Common myeloid progenitor, CD34-positive (primary cell): ENCODE data around the gene MAGEB3.

Experiments used
- CTCF ChIA-PET: fragments of 350-600 bp; sonication (Branson Sonifier 250); formaldehyde crosslinking; loops from one replicate; lab custom pipeline; 2021; ENCODE audit warnings: antibody characterized with exemption; lab: Charles Lee
- POLR2A ChIA-PET: fragments of 350-600 bp; sonication (Branson Sonifier 250); formaldehyde crosslinking; loops from one replicate; lab custom pipeline; 2021; ENCODE audit warnings: antibody characterized with exemption; lab: Charles Lee
- DNase-seq, 3 donors: peaks; one replicate each; pipeline versions ENCODE4 v3.0.0 to v3.0.0-alpha.2; 2013
- H3K27ac ChIP-seq, 2 experiments: 1 replicate in 1 of 2; 2 replicates in 1 of 2; pipeline ENCODE4 v1.7.0; 2013; ENCODE audit warnings: inconsistent platforms in 2 of 2, low read length in 2 of 2, mild to moderate bottlenecking in 2 of 2, low read depth in 1 of 2, moderate library complexity in 1 of 2; ENCODE audit not compliant: severe bottlenecking in 2 of 2, insufficient read depth in 1 of 2, poor library complexity in 1 of 2
- H3K27me3 ChIP-seq, 5 experiments: replicated peaks in 2 of 5; 1 replicate in 3 of 5; 2 replicates in 2 of 5; pipeline versions ENCODE4 v1.6.1 to v1.7.0; 2013; ENCODE audit warnings: low read length in 4 of 5, mild to moderate bottlenecking in 2 of 5, moderate library complexity in 2 of 5, inconsistent platforms in 1 of 5; ENCODE audit not compliant: insufficient read depth in 5 of 5, control insufficient read depth in 4 of 5
- H3K36me3 ChIP-seq, 4 experiments: 1 replicate in 2 of 4; 2 replicates in 2 of 4; pipeline versions ENCODE4 v1.6.1 to v1.7.0; 2013; ENCODE audit warnings: low read length in 3 of 4, control low read depth in 1 of 4, mild to moderate bottlenecking in 1 of 4; ENCODE audit not compliant: control insufficient read depth in 4 of 4, insufficient read depth in 4 of 4
- H3K4me1 ChIP-seq, 4 experiments: 1 replicate in 3 of 4; 2 replicates in 1 of 4; pipeline versions ENCODE4 v1.6.1 to v1.7.1; 2013; ENCODE audit warnings: low read length in 3 of 4, mild to moderate bottlenecking in 3 of 4, control low read depth in 1 of 4, inconsistent platforms in 1 of 4, moderate library complexity in 1 of 4; ENCODE audit not compliant: control insufficient read depth in 4 of 4, insufficient read depth in 4 of 4; ENCODE audit errors: control extremely low read depth in 1 of 4
- H3K4me3 ChIP-seq, 7 experiments: 1 replicate in 4 of 7; 2 replicates in 3 of 7; pipeline versions ENCODE4 v1.5.1 to v1.7.0; 2013; ENCODE audit warnings: mild to moderate bottlenecking in 7 of 7, low read length in 6 of 7, moderate library complexity in 6 of 7, inconsistent platforms in 2 of 7, low read depth in 2 of 7, control low read depth in 1 of 7; ENCODE audit not compliant: insufficient read depth in 4 of 7, control insufficient read depth in 1 of 7; ENCODE audit errors: extremely low read depth in 1 of 7
- H3K9me3 ChIP-seq, 5 experiments: 1 replicate in 4 of 5; 2 replicates in 1 of 5; pipeline versions ENCODE4 v1.6.1 to v1.7.1; 2013; ENCODE audit warnings: low read length in 4 of 5, mild to moderate bottlenecking in 2 of 5, inconsistent platforms in 1 of 5, low read depth in 1 of 5, moderate library complexity in 1 of 5; ENCODE audit not compliant: control insufficient read depth in 4 of 5, insufficient read depth in 2 of 5; ENCODE audit errors: control extremely low read depth in 1 of 5
- WGBS: methylation state at CpG from one replicate; pipeline ENCODE4 v1.1.5; 2013; ENCODE audit not compliant: insufficient coverage; 5-methylcytosine and 5-hydroxymethylcytosine counted together

Gene MAGEB3

GRCh38 chrX:30275498-30275897 lies 45.0 kb downstream of the MAGEB3 start:
- CTCF ChIA-PET: no interaction called here
- Histone ChIP-seq H3K4me3 (no peak overlapping the region), H3K27ac (no peak overlapping the region), H3K27me3 (peaks cover 0 to 5% (median 0%) of the 10 kb centered on the region in 5 experiments), H3K36me3 (no peaks in the 10 kb centered on the region), H3K4me1 (no peaks in the 10 kb centered on the region), H3K9me3 (no peaks in the 10 kb centered on the region)
- no CpG with 5 or more reads among the region's 1 CpG for WGBS
- POLR2A ChIA-PET: no interaction called here
- no peak for DNase-seq

GRCh38 chrX:30278365-30278764 lies 47.9 kb downstream of the MAGEB3 start:
- H3K9me3 ChIP-seq: peaks cover 0 to 1% (median 0%) of the 10 kb centered on the region in 5 experiments
- H3K4me1 ChIP-seq: no peaks in the 10 kb centered on the region
- ChIA-PET POLR2A (no interaction called here), CTCF (no interaction called here)
- H3K27ac ChIP-seq: no peak overlapping the region
- WGBS: 50% methylated on average over 1 of the region's 1 CpG
- DNase-seq: no peak
- H3K27me3 ChIP-seq: no peaks in the 10 kb centered on the region
- H3K4me3 ChIP-seq: no peak overlapping the region
- no peaks in the 10 kb centered on the region for H3K36me3 ChIP-seq

GRCh38 chrX:30280428-30280827 lies 50.0 kb downstream of the MAGEB3 start:
- H3K4me1 ChIP-seq: no peaks in the 10 kb centered on the region
- ChIA-PET CTCF (no interaction called here), POLR2A (no interaction called here)
- WGBS: 83% methylated on average over 1 of the region's 1 CpG
- no peaks in the 10 kb centered on the region for H3K27me3 ChIP-seq
- no peaks in the 10 kb centered on the region for H3K36me3 ChIP-seq
- DNase-seq: no peak
- peaks cover 0 to 1% (median 0%) of the 10 kb centered on the region in 5 experiments for H3K9me3 ChIP-seq
- H3K4me3 ChIP-seq: no peak overlapping the region
- no peak overlapping the region for H3K27ac ChIP-seq

- Histone ChIP-seq H3K4me1 (no peaks in the 10 kb centered on the region), H3K27ac (no peak overlapping the region), H3K9me3 (peaks cover 0 to 1% (median 0%) of the 10 kb centered on the region in 5 experiments), H3K36me3 (no peaks in the 10 kb centered on the region), H3K27me3 (no peaks in the 10 kb centered on the region), H3K4me3 (no peak overlapping the region)
- DNase-seq: no peak
- POLR2A ChIA-PET: no interaction called here
- CTCF ChIA-PET: no interaction called here
Measured at GRCh38 chrX:30282527-30282926, 52.1 kb downstream of the MAGEB3 start.

- Histone ChIP-seq H3K27me3 (no peaks in the 10 kb centered on the region), H3K36me3 (no peaks in the 10 kb centered on the region), H3K27ac (no peak overlapping the region), H3K4me3 (no peak overlapping the region), H3K4me1 (no peaks in the 10 kb centered on the region), H3K9me3 (peaks cover 0 to 1% (median 0%) of the 10 kb centered on the region in 5 experiments)
- ChIA-PET POLR2A (no interaction called here), CTCF (no interaction called here)
- peak; percentile 31 to 79 (median 72) for DNase-seq
- no CpG with 5 or more reads among the region's 3 CpGs for WGBS
Measured at GRCh38 chrX:30283456-30284200, 53.2 kb downstream of the MAGEB3 start.
